GM08714 (cell line): ENCODE measurements around the gene MRPL52.

ENCODE experiments used
- H3K4me3 ChIP-seq: fragments of 200-500 bp; sonication (Bioruptor generic); 2 replicates; pipeline ENCODE4 v1.5.1; 2014; ENCODE audit warnings: mild to moderate bottlenecking, low read length, inconsistent platforms
- ZNF274 ChIP-seq: IDR thresholded peaks from 2 replicates; pipeline ENCODE4 v1.6.1; 2012; ENCODE audit warnings: mild to moderate bottlenecking, low read depth, low read length

The MRPL52 gene

GRCh38 chr14:22839159-22839779, 9.6 kb downstream of the MRPL52 start:
- no peak for TF ChIP-seq ZNF274
- no peak overlapping the region for H3K4me3 ChIP-seq

- TF ChIP-seq ZNF274 = no peak
- H3K4me3 ChIP-seq = no peak overlapping the region
These were observed 11.6 kb downstream of the MRPL52 start for GRCh38 chr14:22841311-22841710.

GRCh38 chr14:22841769-22842168, 12.1 kb downstream of the MRPL52 start:
- H3K4me3 ChIP-seq = no peak overlapping the region
- no peak for TF ChIP-seq ZNF274

GRCh38 chr14:22842211-22843122, 12.8 kb downstream of the MRPL52 start:
- no peak for TF ChIP-seq ZNF274
- no peak overlapping the region for H3K4me3 ChIP-seq

- no peak for TF ChIP-seq ZNF274
- H3K4me3 ChIP-seq = no peak overlapping the region
These were observed 13.6 kb downstream of the MRPL52 start for GRCh38 chr14:22843123-22843925.

- H3K4me3 ChIP-seq = no peak overlapping the region
- no peak for TF ChIP-seq ZNF274
These were observed 14.8 kb downstream of the MRPL52 start for GRCh38 chr14:22844221-22845102.

- no peak for TF ChIP-seq ZNF274
These were observed 15.4 kb downstream of the MRPL52 start for GRCh38 chr14:22845103-22845394.

GRCh38 chr14:22845821-22846625, 16.3 kb downstream of the MRPL52 start:
- H3K4me3 ChIP-seq = no peak overlapping the region
- TF ChIP-seq ZNF274 = no peak

More at GRCh38 chr14:22845103-22845394, 15.4 kb downstream of the MRPL52 start:
- H3K4me3 ChIP-seq = no peak overlapping the region

- TF ChIP-seq ZNF274 = no peak
These were observed 17.2 kb downstream of the MRPL52 start for GRCh38 chr14:22846811-22847307.

GRCh38 chr14:22847661-22848341, 18.1 kb downstream of the MRPL52 start:
- TF ChIP-seq ZNF274 = no peak
- no peak overlapping the region for H3K4me3 ChIP-seq

More at GRCh38 chr14:22846811-22847307, 17.2 kb downstream of the MRPL52 start:
- no peak overlapping the region for H3K4me3 ChIP-seq

GRCh38 chr14:22848351-22849164, 18.9 kb downstream of the MRPL52 start:
- no peak for TF ChIP-seq ZNF274
- no peak overlapping the region for H3K4me3 ChIP-seq
